ENCODE data around the gene BEND2. TPM values are rescaled to one million over a fixed set of nuclear protein-coding genes. Genes with fewer than 3 reads are reported as not detected.

Gene BEND2
- total and polyA plus RNA-seq, 2 experiments from 2014 or later, result not detected

DNA sequence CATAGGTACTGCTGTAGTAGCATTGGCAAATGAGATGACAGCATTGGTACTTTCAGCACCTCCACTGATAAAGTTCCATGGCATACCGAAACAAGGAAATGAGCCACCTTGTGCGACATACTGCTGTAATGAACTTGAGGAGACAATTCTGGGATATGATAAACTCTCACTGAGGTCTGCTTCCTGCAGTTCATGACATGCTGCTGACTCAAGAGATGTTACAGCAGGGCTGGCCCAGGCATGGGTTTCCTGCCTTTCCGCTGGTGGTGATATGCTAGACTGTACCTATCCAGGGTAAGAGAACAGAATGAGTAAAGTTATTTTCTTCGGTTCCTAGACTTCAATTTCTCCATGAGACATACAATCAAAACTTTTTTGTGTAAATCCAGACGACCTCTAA is 17.1 kb downstream of the BEND2 start:
- H3K36me3 ChIP-seq (replicated peaks; ENCODE audit: insufficient read depth, low read depth), result no peaks in the 10 kb centered on the region
- H3K4me1 ChIP-seq (ENCODE audit: insufficient read depth), result no peaks in the 10 kb centered on the region
- no peak overlapping the region for H3K4me2 ChIP-seq
- H4K20me1 ChIP-seq (ENCODE audit: insufficient read depth, poor library complexity, severe bottlenecking), result no peaks in the 10 kb centered on the region
- no peak for DNase-seq (ENCODE audit: low spot score)
- H3K27ac ChIP-seq, result no peak overlapping the region
- no peaks in the 10 kb centered on the region for H3K27me3 ChIP-seq
- TF ChIP-seq EZH2phosphoT487 (IDR thresholded peaks at IDR 0.05; ENCODE audit: low read depth, severe bottlenecking, unreplicated experiment) (no peak), EZH2 (IDR thresholded peaks at IDR 0.05; ENCODE audit: borderline replicate concordance) (no peak)
- TF ChIP-seq, protein P1, sequence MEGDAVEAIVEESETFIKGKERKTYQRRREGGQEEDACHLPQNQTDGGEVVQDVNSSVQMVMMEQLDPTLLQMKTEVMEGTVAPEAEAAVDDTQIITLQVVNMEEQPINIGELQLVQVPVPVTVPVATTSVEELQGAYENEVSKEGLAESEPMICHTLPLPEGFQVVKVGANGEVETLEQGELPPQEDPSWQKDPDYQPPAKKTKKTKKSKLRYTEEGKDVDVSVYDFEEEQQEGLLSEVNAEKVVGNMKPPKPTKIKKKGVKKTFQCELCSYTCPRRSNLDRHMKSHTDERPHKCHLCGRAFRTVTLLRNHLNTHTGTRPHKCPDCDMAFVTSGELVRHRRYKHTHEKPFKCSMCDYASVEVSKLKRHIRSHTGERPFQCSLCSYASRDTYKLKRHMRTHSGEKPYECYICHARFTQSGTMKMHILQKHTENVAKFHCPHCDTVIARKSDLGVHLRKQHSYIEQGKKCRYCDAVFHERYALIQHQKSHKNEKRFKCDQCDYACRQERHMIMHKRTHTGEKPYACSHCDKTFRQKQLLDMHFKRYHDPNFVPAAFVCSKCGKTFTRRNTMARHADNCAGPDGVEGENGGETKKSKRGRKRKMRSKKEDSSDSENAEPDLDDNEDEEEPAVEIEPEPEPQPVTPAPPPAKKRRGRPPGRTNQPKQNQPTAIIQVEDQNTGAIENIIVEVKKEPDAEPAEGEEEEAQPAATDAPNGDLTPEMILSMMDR (IDR thresholded peaks at IDR 0.05; ENCODE audit: poor library complexity), result no peak
- H3K79me2 ChIP-seq, result no peaks in the 10 kb centered on the region
- 73% methylated on average over 5 of the region's 5 CpGs for WGBS (ENCODE audit: low lambda C conversion rate, missing lambda C conversion rate)
- H3K9me2 ChIP-seq (replicated peaks; ENCODE audit: insufficient read depth), result no peaks in the 10 kb centered on the region
- no peak overlapping the region for H3K4me3 ChIP-seq
- H2AFZ ChIP-seq, result no peak overlapping the region
- no peaks in the 10 kb centered on the region for H3K9me3 ChIP-seq (ENCODE audit: low read depth)

DNA sequence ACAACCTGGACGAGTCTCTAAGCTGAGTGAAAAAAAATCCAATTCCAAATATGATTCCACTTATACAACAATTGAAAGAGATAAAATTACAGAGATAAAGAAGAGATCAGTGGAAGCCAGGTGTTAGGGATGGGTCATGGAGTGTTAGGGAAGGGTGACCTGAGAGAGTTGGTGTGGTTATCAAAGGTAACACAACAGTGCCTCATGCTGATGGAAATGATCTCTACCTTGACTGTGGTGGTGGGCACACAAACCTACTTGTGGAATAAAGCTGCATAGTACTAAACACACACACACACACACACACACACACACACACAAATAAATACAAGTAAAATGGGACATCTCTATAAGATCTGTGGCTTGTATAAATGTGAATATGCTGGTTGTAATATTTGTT is 26.0 kb downstream of the BEND2 start:
- H3K27me3 ChIP-seq, result no peaks in the 10 kb centered on the region
- no peak for DNase-seq (ENCODE audit: low spot score)

DNA sequence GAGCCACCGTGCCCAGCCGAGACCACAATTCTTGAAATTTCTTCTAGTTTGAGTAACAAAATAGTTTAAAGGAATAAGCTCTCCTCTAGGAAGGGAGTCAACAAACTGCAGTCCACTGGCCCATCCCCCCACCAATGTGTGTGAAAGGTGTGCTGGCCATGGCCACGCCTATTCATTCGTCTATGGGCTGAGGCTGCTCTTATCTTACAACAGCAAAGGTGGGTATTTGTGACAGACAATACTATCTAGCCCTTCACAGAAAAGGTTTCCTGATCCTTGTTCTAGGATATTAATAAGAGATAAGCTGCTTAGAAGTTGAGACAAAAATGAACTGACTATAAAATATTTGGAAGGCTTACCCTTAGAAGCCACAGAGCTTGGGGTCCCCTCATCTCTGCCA is 41.2 kb downstream of the BEND2 start:
- Histone ChIP-seq H3K4me2 (no peak overlapping the region), H3K27ac (no peak overlapping the region), H3K4me1 (ENCODE audit: insufficient read depth) (no peaks in the 10 kb centered on the region), H3K36me3 (replicated peaks; ENCODE audit: insufficient read depth, low read depth) (no peaks in the 10 kb centered on the region), H3K9me3 (ENCODE audit: low read depth) (no peaks in the 10 kb centered on the region), H3K27me3 (no peaks in the 10 kb centered on the region), H3K9me2 (replicated peaks; ENCODE audit: insufficient read depth) (no peaks in the 10 kb centered on the region), H3K4me3 (no peak overlapping the region), H4K20me1 (ENCODE audit: insufficient read depth, poor library complexity, severe bottlenecking) (no peaks in the 10 kb centered on the region), H2AFZ (no peak overlapping the region), H3K79me2 (no peaks in the 10 kb centered on the region)
- WGBS (ENCODE audit: low lambda C conversion rate, missing lambda C conversion rate), result 83% methylated on average over 4 of the region's 4 CpGs
- TF ChIP-seq EZH2phosphoT487 (IDR thresholded peaks at IDR 0.05; ENCODE audit: low read depth, severe bottlenecking, unreplicated experiment) (no peak), EZH2 (IDR thresholded peaks at IDR 0.05; ENCODE audit: borderline replicate concordance) (no peak)
- TF ChIP-seq, protein P1 (IDR thresholded peaks at IDR 0.05; ENCODE audit: poor library complexity), result no peak
- no peak for DNase-seq (ENCODE audit: low spot score)

More for the DNA sequence above, 26.0 kb downstream of the BEND2 start:
- no peaks in the 10 kb centered on the region for H3K4me1 ChIP-seq (ENCODE audit: insufficient read depth)
- no peak overlapping the region for H3K4me3 ChIP-seq
- no peak overlapping the region for H3K4me2 ChIP-seq
- no peaks in the 10 kb centered on the region for H4K20me1 ChIP-seq (ENCODE audit: insufficient read depth, poor library complexity, severe bottlenecking)
- H3K79me2 ChIP-seq, result no peaks in the 10 kb centered on the region
- H3K9me2 ChIP-seq (replicated peaks; ENCODE audit: insufficient read depth), result no peaks in the 10 kb centered on the region
- no peak overlapping the region for H3K27ac ChIP-seq
- TF ChIP-seq, protein P1 (IDR thresholded peaks at IDR 0.05; ENCODE audit: poor library complexity), result no peak
- TF ChIP-seq EZH2phosphoT487 (IDR thresholded peaks at IDR 0.05; ENCODE audit: low read depth, severe bottlenecking, unreplicated experiment), result no peak
- no peak for TF ChIP-seq EZH2 (IDR thresholded peaks at IDR 0.05; ENCODE audit: borderline replicate concordance)
- no peak overlapping the region for H2AFZ ChIP-seq
- H3K9me3 ChIP-seq (ENCODE audit: low read depth), result no peaks in the 10 kb centered on the region
- H3K36me3 ChIP-seq (replicated peaks; ENCODE audit: insufficient read depth, low read depth), result no peaks in the 10 kb centered on the region
- WGBS (ENCODE audit: low lambda C conversion rate, missing lambda C conversion rate), result 84% methylated on average over 1 of the region's 1 CpG

DNA sequence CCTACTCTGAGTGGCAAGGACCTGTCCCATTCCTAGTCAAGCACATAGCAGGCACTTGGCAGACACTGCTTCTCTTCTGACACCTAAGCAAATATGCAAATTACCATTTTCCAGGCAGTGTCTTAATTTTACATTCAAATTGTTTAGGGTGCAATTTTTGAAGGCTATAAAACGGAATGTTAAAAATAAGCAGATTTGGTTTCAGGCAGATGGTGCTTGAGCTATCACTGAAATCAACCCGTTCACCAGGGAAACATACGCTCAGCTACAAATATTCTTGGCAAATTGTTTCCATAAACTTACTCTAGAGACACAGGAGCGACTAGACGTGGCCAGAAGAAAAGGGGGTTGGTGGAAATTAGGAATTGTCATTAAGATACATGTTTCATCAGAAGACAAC is 45.7 kb downstream of the BEND2 start:
- H3K9me2 ChIP-seq (replicated peaks; ENCODE audit: insufficient read depth), result no peaks in the 10 kb centered on the region
- no peaks in the 10 kb centered on the region for H3K9me3 ChIP-seq (ENCODE audit: low read depth)
- no peak for TF ChIP-seq EZH2phosphoT487 (IDR thresholded peaks at IDR 0.05; ENCODE audit: low read depth, severe bottlenecking, unreplicated experiment)
- TF ChIP-seq, protein P1 (IDR thresholded peaks at IDR 0.05; ENCODE audit: poor library complexity), result no peak
- TF ChIP-seq EZH2 (IDR thresholded peaks at IDR 0.05; ENCODE audit: borderline replicate concordance), result no peak
- no peak overlapping the region for H2AFZ ChIP-seq
- H3K79me2 ChIP-seq, result no peaks in the 10 kb centered on the region
- no peaks in the 10 kb centered on the region for H3K27me3 ChIP-seq
- H3K36me3 ChIP-seq (replicated peaks; ENCODE audit: insufficient read depth, low read depth), result no peaks in the 10 kb centered on the region
- no peaks in the 10 kb centered on the region for H4K20me1 ChIP-seq (ENCODE audit: insufficient read depth, poor library complexity, severe bottlenecking)
- H3K4me3 ChIP-seq, result no peak overlapping the region
- H3K4me2 ChIP-seq, result no peak overlapping the region
- H3K4me1 ChIP-seq (ENCODE audit: insufficient read depth), result no peaks in the 10 kb centered on the region
- DNase-seq (ENCODE audit: low spot score), result no peak
- H3K27ac ChIP-seq, result no peak overlapping the region
- WGBS (ENCODE audit: low lambda C conversion rate, missing lambda C conversion rate), result 62% methylated on average over 5 of the region's 5 CpGs
